HEK293 (cell line): Measurements from ENCODE around the gene MNT.

Experiments
- CTCF ChIA-PET: fragments of 350-600 bp; formaldehyde crosslinking; extraction: SDS; loops from one replicate; lab custom pipeline; 2021; ENCODE audit warnings: antibody characterized with exemption; lab: Yijun Ruan, JAX
- POLR2A ChIA-PET: fragments of 300-600 bp; formaldehyde crosslinking; extraction: SDS; loops from one replicate; lab custom pipeline; 2020; ENCODE audit warnings: antibody characterized with exemption, inconsistent platforms; lab: Yijun Ruan, JAX
- H3K27ac ChIP-seq: fragments of 200-500 bp; sonication (Bioruptor generic); 2 replicates; pipeline ENCODE4 v1.5.1; 2014; ENCODE audit warnings: low read depth, low read length, control low read depth, inconsistent platforms; ENCODE audit errors: extremely low read depth
- H3K36me3 ChIP-seq, 2 experiments: fragments of 200-500 bp in 1 of 2; sonication (Bioruptor generic) in 1 of 2; 1 replicate in 1 of 2; 2 replicates in 1 of 2; pipeline ENCODE4 v1.5.1; 2014 to 2017; ENCODE audit warnings: inconsistent platforms in 2 of 2, low read length in 2 of 2; ENCODE audit not compliant: control insufficient read depth in 2 of 2, insufficient read depth in 1 of 2
- H3K4me1 ChIP-seq: fragments of 200-500 bp; sonication (Bioruptor generic); 2 replicates; pipeline ENCODE4 v1.5.1; 2014; ENCODE audit warnings: mild to moderate bottlenecking, low read length, inconsistent platforms; ENCODE audit not compliant: control insufficient read depth, insufficient read depth
- H3K4me3 ChIP-seq: 2 replicates; pipeline ENCODE4 v1.5.1; 2011; ENCODE audit warnings: low read depth, mild to moderate bottlenecking, control low read depth, low read length, moderate library complexity
- H3K9me3 ChIP-seq: fragments of 200-500 bp; sonication (Bioruptor generic); 2 replicates; pipeline ENCODE4 v1.5.1; 2014; ENCODE audit warnings: low read depth, low read length, inconsistent platforms; ENCODE audit not compliant: control insufficient read depth, insufficient read depth
- REPIN1 ChIP-seq: fragments of 450-650 bp; formaldehyde crosslinking; IDR thresholded peaks from 2 replicates; pipeline ENCODE4 v1.5.1; 2017; ENCODE audit warnings: missing biosample characterization, missing genetic modification characterization, low read depth
- SP2 ChIP-seq: fragments of 450-650 bp; formaldehyde crosslinking; IDR thresholded peaks from 2 replicates; pipeline ENCODE4 v1.5.1; 2016; ENCODE audit warnings: missing biosample characterization, missing genetic modification characterization
- ZBTB20 ChIP-seq: fragments of 450-650 bp; formaldehyde crosslinking; IDR thresholded peaks from 2 replicates; pipeline ENCODE4 v1.5.1; 2016; ENCODE audit warnings: missing biosample characterization, missing genetic modification characterization
- ZBTB44 ChIP-seq: fragments of 450-650 bp; IDR thresholded peaks from 2 replicates; pipeline ENCODE4 v1.5.1; 2018; ENCODE audit warnings: missing biosample characterization, mild to moderate bottlenecking, missing genetic modification characterization
- ZBTB8A ChIP-seq: fragments of 450-650 bp; formaldehyde crosslinking; IDR thresholded peaks from 2 replicates; pipeline ENCODE4 v1.5.1; 2016; ENCODE audit warnings: missing biosample characterization, missing genetic modification characterization
- ZEB2 ChIP-seq: fragments of 450-650 bp; formaldehyde crosslinking; IDR thresholded peaks from 2 replicates; pipeline ENCODE4 v1.5.1; 2016; ENCODE audit warnings: missing biosample characterization, missing genetic modification characterization
- ZNF391 ChIP-seq: fragments of 450-650 bp; formaldehyde crosslinking; IDR thresholded peaks from 2 replicates; pipeline ENCODE4 v1.5.1; 2016; ENCODE audit warnings: low read depth, missing biosample characterization, missing genetic modification characterization, borderline replicate concordance
- ZNF585B ChIP-seq: fragments of 450-650 bp; formaldehyde crosslinking; IDR thresholded peaks from 2 replicates; pipeline ENCODE4 v1.5.1; 2016; ENCODE audit warnings: missing biosample characterization, missing genetic modification characterization
- TF ChIP-seq, protein P1 (sequence below): fragments of 450-650 bp; formaldehyde crosslinking; conservative IDR thresholded peaks from 2 replicates; pipeline ENCODE4 v1.5.1; 2016; ENCODE audit warnings: low read depth, missing biosample characterization, missing genetic modification characterization
- TF ChIP-seq, protein P2 (sequence below): fragments of 450-650 bp; formaldehyde crosslinking; IDR thresholded peaks from 2 replicates; pipeline ENCODE4; 2016; ENCODE audit warnings: missing biosample characterization, missing genetic modification characterization
- TF ChIP-seq, protein P3 (sequence below): fragments of 450-650 bp; IDR thresholded peaks from 2 replicates; pipeline ENCODE4 v1.5.1; 2018; ENCODE audit warnings: missing biosample characterization, missing genetic modification characterization
- TF ChIP-seq, protein P4 (sequence below): fragments of 450-650 bp; formaldehyde crosslinking; IDR thresholded peaks from 2 replicates; pipeline ENCODE4 v1.5.1; 2016; ENCODE audit warnings: missing biosample characterization, missing genetic modification characterization
- TF ChIP-seq, protein P5 (sequence below): fragments of 450-650 bp; formaldehyde crosslinking; IDR thresholded peaks from 2 replicates; pipeline ENCODE4 v1.5.1; 2017; ENCODE audit warnings: missing biosample characterization, missing genetic modification characterization
- TF ChIP-seq, protein P6 (sequence below): fragments of 450-650 bp; formaldehyde crosslinking; IDR thresholded peaks from 2 replicates; pipeline ENCODE4 v1.5.1; 2016; ENCODE audit warnings: missing biosample characterization, missing genetic modification characterization

MNT gene

DNA sequence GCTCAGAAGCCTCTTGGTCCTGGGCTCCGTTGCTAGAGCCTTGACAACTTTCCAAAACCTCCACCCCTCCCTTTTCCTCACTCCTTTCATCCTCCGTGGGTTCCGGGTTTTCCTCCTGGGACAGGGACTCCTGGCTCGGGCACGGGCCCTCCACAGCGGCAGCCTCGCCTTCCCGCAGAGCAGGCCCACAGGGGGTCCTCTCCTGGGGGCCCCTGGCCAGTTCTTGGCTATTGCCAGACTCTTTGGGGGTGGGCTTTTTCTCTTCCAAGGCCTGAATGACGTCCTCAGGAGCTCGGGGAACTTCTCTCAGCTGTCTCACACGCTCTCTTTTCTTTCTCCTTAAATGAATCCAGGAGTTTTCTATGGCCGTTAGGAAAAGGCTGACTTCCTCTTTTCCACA, 19.3 kb upstream of the MNT start (continued):
- TF ChIP-seq, protein P1, sequence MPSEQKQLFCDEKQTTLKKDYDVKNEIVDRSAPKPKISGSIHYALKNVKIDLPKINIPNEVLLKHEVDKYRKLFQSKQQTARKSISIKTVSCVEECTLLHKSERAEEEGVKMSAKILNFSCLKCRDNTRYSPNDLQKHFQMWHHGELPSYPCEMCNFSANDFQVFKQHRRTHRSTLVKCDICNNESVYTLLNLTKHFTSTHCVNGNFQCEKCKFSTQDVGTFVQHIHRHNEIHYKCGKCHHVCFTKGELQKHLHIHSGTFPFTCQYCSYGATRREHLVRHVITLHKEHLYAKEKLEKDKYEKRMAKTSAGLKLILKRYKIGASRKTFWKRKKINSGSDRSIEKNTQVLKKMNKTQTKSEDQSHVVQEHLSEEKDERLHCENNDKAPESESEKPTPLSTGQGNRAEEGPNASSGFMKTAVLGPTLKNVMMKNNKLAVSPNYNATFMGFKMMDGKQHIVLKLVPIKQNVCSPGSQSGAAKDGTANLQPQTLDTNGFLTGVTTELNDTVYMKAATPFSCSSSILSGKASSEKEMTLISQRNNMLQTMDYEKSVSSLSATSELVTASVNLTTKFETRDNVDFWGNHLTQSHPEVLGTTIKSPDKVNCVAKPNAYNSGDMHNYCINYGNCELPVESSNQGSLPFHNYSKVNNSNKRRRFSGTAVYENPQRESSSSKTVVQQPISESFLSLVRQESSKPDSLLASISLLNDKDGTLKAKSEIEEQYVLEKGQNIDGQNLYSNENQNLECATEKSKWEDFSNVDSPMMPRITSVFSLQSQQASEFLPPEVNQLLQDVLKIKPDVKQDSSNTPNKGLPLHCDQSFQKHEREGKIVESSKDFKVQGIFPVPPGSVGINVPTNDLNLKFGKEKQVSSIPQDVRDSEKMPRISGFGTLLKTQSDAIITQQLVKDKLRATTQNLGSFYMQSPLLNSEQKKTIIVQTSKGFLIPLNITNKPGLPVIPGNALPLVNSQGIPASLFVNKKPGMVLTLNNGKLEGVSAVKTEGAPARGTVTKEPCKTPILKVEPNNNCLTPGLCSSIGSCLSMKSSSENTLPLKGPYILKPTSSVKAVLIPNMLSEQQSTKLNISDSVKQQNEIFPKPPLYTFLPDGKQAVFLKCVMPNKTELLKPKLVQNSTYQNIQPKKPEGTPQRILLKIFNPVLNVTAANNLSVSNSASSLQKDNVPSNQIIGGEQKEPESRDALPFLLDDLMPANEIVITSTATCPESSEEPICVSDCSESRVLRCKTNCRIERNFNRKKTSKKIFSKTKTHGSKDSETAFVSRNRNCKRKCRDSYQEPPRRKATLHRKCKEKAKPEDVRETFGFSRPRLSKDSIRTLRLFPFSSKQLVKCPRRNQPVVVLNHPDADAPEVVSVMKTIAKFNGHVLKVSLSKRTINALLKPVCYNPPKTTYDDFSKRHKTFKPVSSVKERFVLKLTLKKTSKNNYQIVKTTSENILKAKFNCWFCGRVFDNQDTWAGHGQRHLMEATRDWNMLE (tag by site-specific recombination), result no peak
- TF ChIP-seq, protein P2, sequence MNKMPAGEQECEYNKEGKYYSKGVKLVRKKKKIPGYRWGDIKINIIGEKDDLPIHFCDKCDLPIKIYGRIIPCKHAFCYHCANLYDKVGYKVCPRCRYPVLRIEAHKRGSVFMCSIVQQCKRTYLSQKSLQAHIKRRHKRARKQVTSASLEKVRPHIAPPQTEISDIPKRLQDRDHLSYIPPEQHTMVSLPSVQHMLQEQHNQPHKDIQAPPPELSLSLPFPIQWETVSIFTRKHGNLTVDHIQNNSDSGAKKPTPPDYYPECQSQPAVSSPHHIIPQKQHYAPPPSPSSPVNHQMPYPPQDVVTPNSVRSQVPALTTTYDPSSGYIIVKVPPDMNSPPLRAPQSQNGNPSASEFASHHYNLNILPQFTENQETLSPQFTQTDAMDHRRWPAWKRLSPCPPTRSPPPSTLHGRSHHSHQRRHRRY, result no peak
- TF ChIP-seq, protein P3, sequence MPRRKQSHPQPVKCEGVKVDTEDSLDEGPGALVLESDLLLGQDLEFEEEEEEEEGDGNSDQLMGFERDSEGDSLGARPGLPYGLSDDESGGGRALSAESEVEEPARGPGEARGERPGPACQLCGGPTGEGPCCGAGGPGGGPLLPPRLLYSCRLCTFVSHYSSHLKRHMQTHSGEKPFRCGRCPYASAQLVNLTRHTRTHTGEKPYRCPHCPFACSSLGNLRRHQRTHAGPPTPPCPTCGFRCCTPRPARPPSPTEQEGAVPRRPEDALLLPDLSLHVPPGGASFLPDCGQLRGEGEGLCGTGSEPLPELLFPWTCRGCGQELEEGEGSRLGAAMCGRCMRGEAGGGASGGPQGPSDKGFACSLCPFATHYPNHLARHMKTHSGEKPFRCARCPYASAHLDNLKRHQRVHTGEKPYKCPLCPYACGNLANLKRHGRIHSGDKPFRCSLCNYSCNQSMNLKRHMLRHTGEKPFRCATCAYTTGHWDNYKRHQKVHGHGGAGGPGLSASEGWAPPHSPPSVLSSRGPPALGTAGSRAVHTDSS, result no peak

DNA sequence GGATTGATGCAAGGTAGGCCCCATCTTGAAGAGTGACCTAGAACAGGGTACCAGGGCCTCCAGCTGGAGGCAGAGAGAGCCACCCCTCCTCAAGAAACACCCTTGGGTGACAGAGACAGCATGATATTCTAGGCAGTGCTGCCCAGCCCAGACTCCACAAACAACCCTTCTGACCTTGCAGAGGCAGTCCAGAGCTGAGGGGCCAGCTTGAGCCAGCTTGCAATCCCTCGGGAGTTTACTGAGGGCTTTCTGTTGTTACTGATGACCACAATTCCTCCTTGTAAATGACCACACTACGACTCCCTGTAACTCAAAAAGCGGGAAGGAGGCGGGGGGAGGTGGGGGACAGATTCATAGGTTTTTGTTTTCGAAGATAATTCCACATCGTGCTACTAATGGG, 18.6 kb upstream of the MNT start:
- ChIA-PET POLR2A (no interaction called here), CTCF (interaction anchor here (0.6 to 6.3 kb wide), 5 partner anchors 14 to 355 kb away, joined by 3 to 470 read pairs (median 4); no protein-coding TSS in a partner anchor)
- Histone ChIP-seq H3K4me1 (no peaks in the 10 kb centered on the region), H3K36me3 (peaks cover 18 to 47% of the 10 kb centered on the region in 2 experiments; a peak in 2 of 3 replicates), H3K27ac (no peak overlapping the region), H3K9me3 (no peaks in the 10 kb centered on the region), H3K4me3 (no peak overlapping the region)
- TF ChIP-seq, protein P1 (tag by site-specific recombination), result no peak
- TF ChIP-seq ZBTB20 (tag by site-specific recombination) (no peak), REPIN1 (tag by site-specific recombination) (no peak), ZBTB44 (tag by site-specific recombination) (no peak), ZEB2 (tag by site-specific recombination) (no peak), SP2 (tag by site-specific recombination) (no peak), ZBTB8A (tag by site-specific recombination) (no peak), ZNF585B (tag by site-specific recombination) (no peak), ZNF391 (no peak)
- TF ChIP-seq, protein P4, sequence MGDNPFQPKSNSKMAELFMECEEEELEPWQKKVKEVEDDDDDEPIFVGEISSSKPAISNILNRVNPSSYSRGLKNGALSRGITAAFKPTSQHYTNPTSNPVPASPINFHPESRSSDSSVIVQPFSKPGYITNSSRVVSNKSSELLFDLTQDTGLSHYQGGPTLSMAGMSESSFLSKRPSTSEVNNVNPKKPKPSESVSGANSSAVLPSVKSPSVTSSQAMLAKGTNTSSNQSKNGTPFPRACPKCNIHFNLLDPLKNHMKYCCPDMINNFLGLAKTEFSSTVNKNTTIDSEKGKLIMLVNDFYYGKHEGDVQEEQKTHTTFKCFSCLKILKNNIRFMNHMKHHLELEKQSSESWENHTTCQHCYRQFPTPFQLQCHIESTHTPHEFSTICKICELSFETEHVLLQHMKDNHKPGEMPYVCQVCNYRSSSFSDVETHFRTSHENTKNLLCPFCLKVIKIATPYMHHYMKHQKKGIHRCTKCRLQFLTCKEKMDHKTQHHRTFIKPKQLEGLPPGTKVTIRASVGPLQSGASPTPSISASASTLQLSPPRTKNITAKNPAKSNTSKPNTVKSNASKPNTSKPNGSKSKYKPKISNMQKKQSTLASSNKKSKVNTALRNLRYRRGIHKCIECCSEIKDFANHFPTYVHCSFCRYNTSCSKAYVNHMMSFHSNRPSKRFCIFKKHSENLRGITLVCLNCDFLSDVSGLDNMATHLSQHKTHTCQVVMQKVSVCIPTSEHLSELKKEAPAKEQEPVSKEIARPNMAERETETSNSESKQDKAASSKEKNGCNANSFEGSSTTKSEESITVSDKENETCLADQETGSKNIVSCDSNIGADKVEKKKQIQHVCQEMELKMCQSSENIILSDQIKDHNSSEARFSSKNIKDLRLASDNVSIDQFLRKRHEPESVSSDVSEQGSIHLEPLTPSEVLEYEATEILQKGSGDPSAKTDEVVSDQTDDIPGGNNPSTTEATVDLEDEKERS (tag by site-specific recombination), result no peak
- TF ChIP-seq, protein P5, sequence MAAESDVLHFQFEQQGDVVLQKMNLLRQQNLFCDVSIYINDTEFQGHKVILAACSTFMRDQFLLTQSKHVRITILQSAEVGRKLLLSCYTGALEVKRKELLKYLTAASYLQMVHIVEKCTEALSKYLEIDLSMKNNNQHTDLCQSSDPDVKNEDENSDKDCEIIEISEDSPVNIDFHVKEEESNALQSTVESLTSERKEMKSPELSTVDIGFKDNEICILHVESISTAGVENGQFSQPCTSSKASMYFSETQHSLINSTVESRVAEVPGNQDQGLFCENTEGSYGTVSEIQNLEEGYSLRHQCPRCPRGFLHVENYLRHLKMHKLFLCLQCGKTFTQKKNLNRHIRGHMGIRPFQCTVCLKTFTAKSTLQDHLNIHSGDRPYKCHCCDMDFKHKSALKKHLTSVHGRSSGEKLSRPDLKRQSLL (tag by site-specific recombination), result no peak
- TF ChIP-seq, protein P6, sequence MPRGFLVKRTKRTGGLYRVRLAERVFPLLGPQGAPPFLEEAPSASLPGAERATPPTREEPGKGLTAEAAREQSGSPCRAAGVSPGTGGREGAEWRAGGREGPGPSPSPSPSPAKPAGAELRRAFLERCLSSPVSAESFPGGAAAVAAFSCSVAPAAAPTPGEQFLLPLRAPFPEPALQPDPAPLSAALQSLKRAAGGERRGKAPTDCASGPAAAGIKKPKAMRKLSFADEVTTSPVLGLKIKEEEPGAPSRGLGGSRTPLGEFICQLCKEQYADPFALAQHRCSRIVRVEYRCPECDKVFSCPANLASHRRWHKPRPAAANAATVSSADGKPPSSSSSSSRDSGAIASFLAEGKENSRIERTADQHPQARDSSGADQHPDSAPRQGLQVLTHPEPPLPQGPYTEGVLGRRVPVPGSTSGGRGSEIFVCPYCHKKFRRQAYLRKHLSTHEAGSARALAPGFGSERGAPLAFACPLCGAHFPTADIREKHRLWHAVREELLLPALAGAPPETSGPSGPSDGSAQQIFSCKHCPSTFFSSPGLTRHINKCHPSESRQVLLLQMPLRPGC (tag by site-specific recombination), result no peak
